Trophoblast cell (in vitro differentiated cells and primary cell): ENCODE results near the gene CCDC80.

ENCODE experiments used
- DNase-seq, 2 donors: peaks; one replicate each; pipeline ENCODE4 v3.0.0-alpha.2; 2016
- H2AFZ ChIP-seq: 2 replicates; pipeline ENCODE4 v1.6.1; 2013; ENCODE audit warnings: low read length, moderate library complexity, mild to moderate bottlenecking; ENCODE audit not compliant: insufficient read depth, poor library complexity
- H2AK5ac ChIP-seq: 2 replicates; pipeline ENCODE4 v1.6.1; 2013; ENCODE audit warnings: mild to moderate bottlenecking, low read length
- H2BK120ac ChIP-seq: 2 replicates; pipeline ENCODE4 v1.6.1; 2013; ENCODE audit warnings: low read length, mild to moderate bottlenecking, moderate library complexity; ENCODE audit not compliant: insufficient read depth, poor library complexity
- H2BK12ac ChIP-seq: 2 replicates; pipeline ENCODE4 v1.6.1; 2013; ENCODE audit warnings: mild to moderate bottlenecking, low read length, moderate library complexity
- H2BK5ac ChIP-seq: 2 replicates; pipeline ENCODE4 v1.6.1; 2013; ENCODE audit warnings: low read length, low read depth, moderate library complexity, mild to moderate bottlenecking; ENCODE audit not compliant: poor library complexity
- H3K14ac ChIP-seq: 2 replicates; pipeline ENCODE4 v1.6.1; 2013; ENCODE audit warnings: mild to moderate bottlenecking, low read length
- H3K18ac ChIP-seq: 2 replicates; pipeline ENCODE4 v1.6.1; 2013; ENCODE audit warnings: mild to moderate bottlenecking, low read length
- H3K23ac ChIP-seq: 2 replicates; pipeline ENCODE4 v1.6.1; 2013; ENCODE audit warnings: low read length
- H3K27ac ChIP-seq: 2 replicates; pipeline ENCODE4 v1.5.1; 2013; ENCODE audit warnings: low read depth, mild to moderate bottlenecking, inconsistent platforms, low read length, moderate library complexity
- H3K27me3 ChIP-seq: 2 replicates; pipeline ENCODE4 v1.6.1; 2013; ENCODE audit warnings: inconsistent platforms, mild to moderate bottlenecking, low read length, moderate library complexity; ENCODE audit not compliant: insufficient read depth
- H3K36me3 ChIP-seq, 2 experiments: 1 replicate in 1 of 2; 2 replicates in 1 of 2; pipeline ENCODE4 v1.6.1; 2013; ENCODE audit warnings: low read length in 2 of 2, mild to moderate bottlenecking in 2 of 2, moderate library complexity in 1 of 2; ENCODE audit not compliant: insufficient read depth in 2 of 2, control insufficient read depth in 1 of 2
- H3K4ac ChIP-seq: 2 replicates; pipeline ENCODE4 v1.6.1; 2013; ENCODE audit warnings: low read depth, mild to moderate bottlenecking, low read length, moderate library complexity
- H3K4me1 ChIP-seq, 2 experiments: 1 replicate in 1 of 2; 2 replicates in 1 of 2; pipeline ENCODE4 v1.6.1; 2013; ENCODE audit warnings: low read length in 2 of 2, mild to moderate bottlenecking in 2 of 2, moderate library complexity in 1 of 2; ENCODE audit not compliant: insufficient read depth in 2 of 2, control insufficient read depth in 1 of 2
- H3K4me2 ChIP-seq: 2 replicates; pipeline ENCODE4 v1.6.1; 2013; ENCODE audit warnings: inconsistent platforms, mild to moderate bottlenecking, low read length, moderate library complexity
- H3K4me3 ChIP-seq: 2 replicates; pipeline ENCODE4 v1.5.1; 2013; ENCODE audit warnings: mild to moderate bottlenecking, low read depth, low read length, inconsistent platforms
- H3K79me1 ChIP-seq: one replicate; pipeline ENCODE4 v1.6.1; 2013; ENCODE audit warnings: low read length
- H3K79me2 ChIP-seq: 2 replicates; pipeline ENCODE4 v1.6.1; 2013; ENCODE audit warnings: low read length, mild to moderate bottlenecking; ENCODE audit not compliant: control insufficient read depth, insufficient read depth, poor library complexity
- H3K9ac ChIP-seq: 2 replicates; pipeline ENCODE4 v1.6.1; 2013; ENCODE audit warnings: mild to moderate bottlenecking, low read length
- H3K9me3 ChIP-seq: 2 replicates; pipeline ENCODE4 v1.6.1; 2013; ENCODE audit warnings: low read depth, mild to moderate bottlenecking, control low read depth, inconsistent platforms, low read length; ENCODE audit not compliant: insufficient read depth
- H4K12ac ChIP-seq: 2 replicates; pipeline ENCODE4 v1.6.1; 2013; ENCODE audit warnings: low read depth, mild to moderate bottlenecking, low read length, moderate library complexity
- H4K8ac ChIP-seq: 2 replicates; pipeline ENCODE4 v1.6.1; 2013; ENCODE audit warnings: low read depth, mild to moderate bottlenecking, low read length, moderate library complexity
- H4K91ac ChIP-seq: one replicate; pipeline ENCODE4 v1.6.1; 2013; ENCODE audit warnings: low read depth, mild to moderate bottlenecking, low read length, moderate library complexity
- WGBS: extraction: QIAGEN DNeasy Blood & Tissue Kit; methylation state at CpG from one replicate; pipeline ENCODE4 v1.1.7; 2013; ENCODE audit warnings: missing lambda C conversion rate; ENCODE audit not compliant: insufficient read length, insufficient coverage; ENCODE audit errors: extremely low coverage; 5-methylcytosine and 5-hydroxymethylcytosine counted together

The CCDC80 gene

DNA sequence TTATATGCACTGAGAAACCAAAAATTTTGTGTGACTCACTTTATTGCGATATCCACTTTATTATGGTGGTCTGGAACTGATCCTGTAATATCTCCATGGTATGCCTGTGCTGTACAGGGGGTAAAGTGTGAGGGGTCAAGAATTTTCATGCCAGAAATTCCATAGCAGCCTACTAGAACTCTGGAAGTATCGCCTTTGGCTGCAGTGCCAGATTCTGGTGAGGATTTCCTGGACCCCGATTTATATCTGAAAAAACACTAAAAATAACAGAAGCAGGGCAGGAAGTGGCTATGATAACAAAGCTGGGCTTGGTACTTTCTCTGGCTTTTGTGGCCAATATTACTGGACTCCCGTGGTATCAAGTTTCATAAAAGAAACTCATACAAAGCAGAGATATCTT is 36.4 kb downstream of the CCDC80 start:
- WGBS: no CpG with 5 or more reads among the region's 4 CpGs
- no peak overlapping the region for H3K23ac ChIP-seq
- H3K4me3 ChIP-seq: no peak overlapping the region

DNA sequence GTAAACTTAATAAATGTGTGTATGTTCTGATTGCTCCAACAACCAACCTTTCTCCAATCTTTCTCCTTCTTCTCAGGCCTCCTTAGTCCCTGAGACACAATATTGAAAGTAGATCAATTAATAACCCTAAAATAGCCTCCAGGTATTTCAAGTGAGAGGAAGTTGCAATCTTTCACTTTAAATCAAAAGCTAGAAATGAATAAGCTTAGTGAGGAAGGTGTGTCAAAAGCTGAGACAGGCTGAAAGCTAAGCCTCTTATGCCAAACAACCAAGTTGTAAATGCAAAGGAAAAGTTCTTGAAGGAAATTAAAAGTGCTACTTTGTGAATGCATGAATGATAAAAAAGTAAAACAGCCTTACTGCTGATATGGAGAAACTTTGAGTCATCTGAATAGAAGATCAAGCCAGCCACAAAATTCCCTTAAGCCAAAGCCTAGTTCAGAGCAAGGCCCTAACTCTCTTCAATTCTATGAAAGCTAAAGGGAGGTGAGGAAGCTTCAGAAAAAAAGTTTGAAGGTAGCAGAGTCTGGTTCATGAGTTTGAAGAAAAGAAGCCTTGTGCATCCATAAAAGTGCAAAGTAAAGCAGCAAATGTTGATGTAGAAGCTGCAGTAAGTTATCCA is 38.6 kb downstream of the CCDC80 start:
- Histone ChIP-seq H3K14ac (no peak overlapping the region), H2BK120ac (no peak overlapping the region), H3K27ac (no peak overlapping the region), H2AK5ac (no peak overlapping the region), H2AFZ (no peak overlapping the region), H4K91ac (no peak overlapping the region), H2BK5ac (no peak overlapping the region), H3K4me3 (no peak overlapping the region), H3K4me2 (no peak overlapping the region), H3K18ac (no peak overlapping the region), H3K9me3 (no peaks in the 10 kb centered on the region), H3K79me1 (no peaks in the 10 kb centered on the region), H2BK12ac (no peak overlapping the region), H3K79me2 (no peaks in the 10 kb centered on the region), H3K27me3 (no peaks in the 10 kb centered on the region), H3K36me3 (peaks cover 3 to 8% of the 10 kb centered on the region in 2 experiments), H4K12ac (no peak overlapping the region), H4K8ac (no peak overlapping the region), H3K23ac (no peak overlapping the region), H3K4ac (no peak overlapping the region), H3K4me1 (no peaks in the 10 kb centered on the region), H3K9ac (no peak overlapping the region)
- no peak for DNase-seq

More for the DNA sequence above, 36.4 kb downstream of the CCDC80 start:
- Histone ChIP-seq H2BK12ac (no peak overlapping the region), H3K36me3 (peaks cover 7 to 9% of the 10 kb centered on the region in 2 experiments), H3K27ac (no peak overlapping the region), H3K79me2 (no peaks in the 10 kb centered on the region), H2AFZ (no peak overlapping the region), H3K4me2 (no peak overlapping the region), H3K9ac (no peak overlapping the region), H3K79me1 (no peaks in the 10 kb centered on the region), H3K14ac (no peak overlapping the region), H2BK5ac (no peak overlapping the region), H4K91ac (no peak overlapping the region), H4K8ac (no peak overlapping the region), H2AK5ac (no peak overlapping the region), H3K4ac (no peak overlapping the region), H4K12ac (no peak overlapping the region), H3K9me3 (no peaks in the 10 kb centered on the region), H3K4me1 (no peaks in the 10 kb centered on the region), H3K27me3 (no peaks in the 10 kb centered on the region), H2BK120ac (no peak overlapping the region), H3K18ac (no peak overlapping the region)
- no peak for DNase-seq

DNA sequence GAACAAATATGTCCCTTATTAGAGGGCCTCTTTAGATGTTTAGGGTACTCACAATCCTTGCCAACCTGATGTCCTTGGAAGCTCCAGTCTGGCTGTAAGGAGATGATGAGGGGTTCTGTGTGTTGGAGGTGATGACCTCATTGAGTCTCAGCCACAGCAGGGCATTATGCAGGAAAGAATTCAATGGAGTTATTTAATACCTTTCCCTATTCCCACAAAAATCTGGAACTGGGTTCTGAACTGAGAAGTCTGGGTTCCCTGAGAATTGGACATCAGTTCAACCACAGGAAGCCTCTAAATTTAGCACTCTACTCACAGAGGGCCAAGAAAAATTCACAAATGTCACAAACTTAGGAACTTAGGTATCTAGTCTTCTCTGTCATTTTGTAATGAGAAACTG is 42.2 kb downstream of the CCDC80 start:
- Histone ChIP-seq H4K12ac (no peak overlapping the region), H3K36me3 (no peaks in the 10 kb centered on the region), H3K27me3 (no peaks in the 10 kb centered on the region), H3K79me2 (no peaks in the 10 kb centered on the region), H2BK5ac (no peak overlapping the region), H3K79me1 (no peaks in the 10 kb centered on the region), H3K14ac (no peak overlapping the region), H2AFZ (no peak overlapping the region), H3K18ac (no peak overlapping the region), H4K8ac (no peak overlapping the region), H3K27ac (no peak overlapping the region), H4K91ac (no peak overlapping the region), H2BK120ac (no peak overlapping the region), H3K4ac (no peak overlapping the region), H3K23ac (no peak overlapping the region), H3K9ac (no peak overlapping the region), H3K4me3 (no peak overlapping the region), H2AK5ac (no peak overlapping the region), H2BK12ac (no peak overlapping the region), H3K9me3 (no peaks in the 10 kb centered on the region), H3K4me1 (no peaks in the 10 kb centered on the region), H3K4me2 (no peak overlapping the region)
- no peak for DNase-seq

DNA sequence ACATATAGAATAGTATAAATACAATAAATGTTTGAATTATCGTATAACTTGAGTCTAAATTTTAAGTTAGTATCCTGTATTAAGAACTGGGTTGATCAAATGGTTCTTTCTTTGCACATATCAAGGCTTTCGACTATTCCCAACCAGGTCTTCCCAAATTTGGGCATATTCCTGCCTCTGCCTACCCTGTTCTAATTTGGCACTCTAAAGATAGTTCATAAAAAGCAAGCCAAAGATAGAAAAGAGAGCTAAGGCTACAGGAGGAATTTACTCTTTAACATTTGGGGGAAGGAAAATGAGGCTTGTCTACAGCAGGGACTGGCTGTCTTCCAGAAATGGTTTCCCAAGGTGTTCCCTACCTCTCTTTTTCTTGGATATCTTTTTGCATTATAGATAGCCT is 43.0 kb downstream of the CCDC80 start:
- H3K4me1 ChIP-seq: peaks cover 0 to 3% of the 10 kb centered on the region in 2 experiments
- no peak overlapping the region for H4K12ac ChIP-seq
- no peak overlapping the region for H3K4ac ChIP-seq
- H2BK120ac ChIP-seq: no peak overlapping the region
- no peaks in the 10 kb centered on the region for H3K27me3 ChIP-seq
- no peak overlapping the region for H3K9ac ChIP-seq
- H2AK5ac ChIP-seq: no peak overlapping the region
- no peak overlapping the region for H3K14ac ChIP-seq
- H3K79me1 ChIP-seq: no peaks in the 10 kb centered on the region
- no peaks in the 10 kb centered on the region for H3K36me3 ChIP-seq
- H4K91ac ChIP-seq: no peak overlapping the region
- H3K4me3 ChIP-seq: no peak overlapping the region
- no peak overlapping the region for H3K18ac ChIP-seq
- no peak overlapping the region for H2AFZ ChIP-seq
- no CpG with 5 or more reads among the region's 2 CpGs for WGBS
- no peaks in the 10 kb centered on the region for H3K9me3 ChIP-seq
- no peaks in the 10 kb centered on the region for H3K79me2 ChIP-seq
- H3K4me2 ChIP-seq: no peak overlapping the region
- no peak overlapping the region for H2BK12ac ChIP-seq
- no peak overlapping the region for H2BK5ac ChIP-seq
- H4K8ac ChIP-seq: no peak overlapping the region
- no peak overlapping the region for H3K27ac ChIP-seq
- no peak overlapping the region for H3K23ac ChIP-seq
- no peak for DNase-seq
